ENCODE data around the gene SLC26A8.

The SLC26A8 gene, protein sequence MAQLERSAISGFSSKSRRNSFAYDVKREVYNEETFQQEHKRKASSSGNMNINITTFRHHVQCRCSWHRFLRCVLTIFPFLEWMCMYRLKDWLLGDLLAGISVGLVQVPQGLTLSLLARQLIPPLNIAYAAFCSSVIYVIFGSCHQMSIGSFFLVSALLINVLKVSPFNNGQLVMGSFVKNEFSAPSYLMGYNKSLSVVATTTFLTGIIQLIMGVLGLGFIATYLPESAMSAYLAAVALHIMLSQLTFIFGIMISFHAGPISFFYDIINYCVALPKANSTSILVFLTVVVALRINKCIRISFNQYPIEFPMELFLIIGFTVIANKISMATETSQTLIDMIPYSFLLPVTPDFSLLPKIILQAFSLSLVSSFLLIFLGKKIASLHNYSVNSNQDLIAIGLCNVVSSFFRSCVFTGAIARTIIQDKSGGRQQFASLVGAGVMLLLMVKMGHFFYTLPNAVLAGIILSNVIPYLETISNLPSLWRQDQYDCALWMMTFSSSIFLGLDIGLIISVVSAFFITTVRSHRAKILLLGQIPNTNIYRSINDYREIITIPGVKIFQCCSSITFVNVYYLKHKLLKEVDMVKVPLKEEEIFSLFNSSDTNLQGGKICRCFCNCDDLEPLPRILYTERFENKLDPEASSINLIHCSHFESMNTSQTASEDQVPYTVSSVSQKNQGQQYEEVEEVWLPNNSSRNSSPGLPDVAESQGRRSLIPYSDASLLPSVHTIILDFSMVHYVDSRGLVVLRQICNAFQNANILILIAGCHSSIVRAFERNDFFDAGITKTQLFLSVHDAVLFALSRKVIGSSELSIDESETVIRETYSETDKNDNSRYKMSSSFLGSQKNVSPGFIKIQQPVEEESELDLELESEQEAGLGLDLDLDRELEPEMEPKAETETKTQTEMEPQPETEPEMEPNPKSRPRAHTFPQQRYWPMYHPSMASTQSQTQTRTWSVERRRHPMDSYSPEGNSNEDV

DNA sequence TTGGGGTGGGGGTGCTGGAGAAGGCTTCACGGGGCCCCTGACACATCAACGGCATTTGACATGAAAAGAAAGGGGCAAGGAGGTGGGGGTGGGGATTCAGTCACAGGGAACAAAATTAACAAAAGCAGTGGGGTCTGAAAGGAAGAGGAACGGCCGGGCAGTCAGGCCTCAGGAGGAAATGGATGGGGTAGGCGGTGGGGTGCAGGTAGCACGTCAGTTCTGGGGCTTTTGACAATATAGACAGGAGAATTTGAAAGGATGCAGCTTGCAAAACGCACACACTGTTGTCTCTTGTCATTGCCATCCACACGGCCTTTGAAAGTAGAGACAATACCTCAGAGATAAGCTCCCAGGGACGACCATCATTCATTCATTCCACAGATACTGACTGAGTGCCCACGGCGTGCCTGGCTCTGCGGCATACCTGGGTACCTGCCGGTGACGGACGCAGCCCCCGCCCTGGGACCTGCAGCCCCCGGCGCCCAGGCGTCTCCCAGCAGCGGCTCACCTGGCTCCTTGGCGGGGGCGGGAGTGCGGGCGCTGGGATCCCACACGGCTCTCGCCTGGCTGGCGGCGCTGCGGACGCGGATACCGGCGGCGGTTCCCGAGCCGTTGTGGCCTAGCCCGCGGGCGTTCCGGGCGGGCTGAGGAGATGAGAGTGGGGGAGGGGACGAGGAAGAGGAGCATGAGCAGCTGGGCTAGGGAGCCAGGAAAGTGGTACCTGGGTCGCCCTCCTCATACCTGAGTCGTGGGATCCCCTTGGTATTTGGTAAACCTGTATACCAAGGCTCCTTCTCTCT is at the start of gene SLC26A8:
Gene SLC26A8, minus strand, starts transcription at position 646 of the 800 bp plus-strand sequence. CDS start 4,934 bp downstream, outside the sequence.
- DNase-seq (ENCODE audit: low read depth in 2 of 2): no peak

DNA sequence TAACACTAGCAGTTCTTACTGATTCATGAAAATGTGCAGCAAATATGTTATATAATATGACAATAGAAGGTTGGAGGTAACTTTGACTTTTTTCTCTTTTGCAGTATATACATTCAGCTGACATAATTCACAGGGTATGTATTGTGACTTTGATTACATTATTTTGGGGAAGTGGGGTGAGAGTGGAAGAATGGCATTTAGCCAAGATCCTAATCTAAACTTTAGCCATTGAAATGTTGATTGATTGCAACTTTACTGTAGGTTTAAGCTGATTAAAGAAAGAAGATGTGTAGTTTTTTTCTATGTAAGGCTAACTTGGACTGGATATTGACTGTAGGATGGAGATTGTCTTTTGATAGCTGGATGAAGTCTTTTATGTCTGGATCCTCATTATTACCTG is 49.1 kb upstream of the SLC26A8 start:
- DNase-seq (ENCODE audit: low read depth in 2 of 2): no peak

- no peak for DNase-seq (ENCODE audit: low read depth in 2 of 2)
Measured at GRCh38 chr6:36072681-36073080, 48.2 kb upstream of the SLC26A8 start.

GRCh38 chr6:36071714-36072113 is 47.3 kb upstream of the SLC26A8 start:
- no peak for DNase-seq (ENCODE audit: low read depth in 2 of 2)

DNA sequence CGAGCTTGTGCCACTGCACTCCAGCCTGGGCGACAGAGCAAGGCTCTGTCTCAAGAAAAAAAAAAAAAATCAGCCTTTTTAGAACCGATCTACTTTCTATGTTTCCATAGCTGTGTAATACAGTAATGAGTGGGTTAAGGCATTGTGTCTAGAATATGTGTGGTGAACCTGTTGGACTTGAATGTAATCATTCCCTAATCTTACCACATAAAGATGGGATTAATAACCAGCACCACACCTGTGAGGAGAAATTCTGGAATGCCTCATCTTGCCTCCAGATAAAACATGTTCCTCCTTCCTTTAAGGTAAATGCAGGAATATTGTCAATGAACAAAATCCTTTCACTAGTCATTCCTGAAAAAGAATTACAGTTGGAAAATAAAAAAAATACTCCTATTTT is 46.8 kb upstream of the SLC26A8 start:
- no peak for DNase-seq (ENCODE audit: low read depth in 2 of 2)

GRCh38 chr6:36070252-36070651 is 45.8 kb upstream of the SLC26A8 start:
- DNase-seq (ENCODE audit: low read depth in 2 of 2): no peak

- no peak for DNase-seq (ENCODE audit: low read depth in 2 of 2)
Measured at GRCh38 chr6:36069573-36069972, 45.1 kb upstream of the SLC26A8 start.

DNA sequence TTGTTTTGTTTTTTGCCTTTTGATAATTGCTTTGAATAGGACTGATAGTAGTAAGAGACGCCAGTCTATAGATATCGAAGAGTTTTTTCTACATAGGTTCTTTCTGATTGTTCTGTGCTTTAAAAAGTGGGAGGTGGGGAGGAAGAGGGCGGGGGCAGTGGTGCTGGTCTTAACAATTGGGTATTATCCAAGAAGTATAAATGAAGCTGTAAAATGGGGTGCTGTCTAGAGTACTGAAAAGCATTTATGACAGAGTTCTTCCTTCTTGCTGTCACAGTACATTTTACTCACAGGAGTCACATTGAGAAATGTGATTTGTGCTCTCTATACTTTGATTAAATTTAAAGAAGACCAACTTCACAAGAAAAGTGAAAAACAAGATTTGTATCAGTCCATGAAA is 44.1 kb upstream of the SLC26A8 start:
- no peak for DNase-seq (ENCODE audit: low read depth in 2 of 2)

GRCh38 chr6:36068012-36068392 is 43.6 kb upstream of the SLC26A8 start:
- DNase-seq (ENCODE audit: low read depth in 2 of 2): no peak

DNA sequence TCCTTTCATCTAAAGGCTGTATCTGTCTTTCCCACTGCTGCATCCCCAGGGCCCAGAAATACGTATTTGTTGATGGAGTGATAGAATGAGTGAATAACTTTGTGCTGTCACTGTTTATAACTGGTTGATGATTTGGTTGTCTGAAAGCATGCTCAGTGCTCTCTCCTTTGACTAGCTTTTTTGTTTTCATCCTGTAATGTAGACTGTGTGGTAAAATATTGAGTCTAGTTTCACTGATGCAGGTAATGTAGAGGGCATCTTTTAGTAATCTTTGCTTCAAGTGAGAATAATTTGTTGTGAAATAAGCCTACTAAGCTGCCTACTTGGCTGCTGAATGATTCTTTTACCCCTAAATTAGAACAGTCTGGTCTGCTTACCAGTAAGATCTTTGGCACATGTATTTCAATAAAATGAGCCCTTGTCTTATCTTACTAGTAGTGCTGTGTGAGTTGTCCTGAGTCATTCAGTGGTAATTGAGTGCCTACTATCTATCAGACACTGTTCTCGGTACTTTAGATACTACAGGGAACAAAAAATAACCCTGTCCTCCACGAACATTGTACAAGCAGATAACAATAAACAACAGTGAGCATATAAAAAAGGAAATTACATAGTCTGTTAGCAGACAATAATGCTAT is 43.1 kb upstream of the SLC26A8 start:
- no peak for DNase-seq (ENCODE audit: low read depth in 2 of 2)

- DNase-seq (ENCODE audit: low read depth in 2 of 2): no peak
Measured at GRCh38 chr6:36066817-36067216, 42.4 kb upstream of the SLC26A8 start.

- DNase-seq (ENCODE audit: low read depth in 2 of 2): no peak
Measured at GRCh38 chr6:36065916-36066315, 41.5 kb upstream of the SLC26A8 start.

DNA sequence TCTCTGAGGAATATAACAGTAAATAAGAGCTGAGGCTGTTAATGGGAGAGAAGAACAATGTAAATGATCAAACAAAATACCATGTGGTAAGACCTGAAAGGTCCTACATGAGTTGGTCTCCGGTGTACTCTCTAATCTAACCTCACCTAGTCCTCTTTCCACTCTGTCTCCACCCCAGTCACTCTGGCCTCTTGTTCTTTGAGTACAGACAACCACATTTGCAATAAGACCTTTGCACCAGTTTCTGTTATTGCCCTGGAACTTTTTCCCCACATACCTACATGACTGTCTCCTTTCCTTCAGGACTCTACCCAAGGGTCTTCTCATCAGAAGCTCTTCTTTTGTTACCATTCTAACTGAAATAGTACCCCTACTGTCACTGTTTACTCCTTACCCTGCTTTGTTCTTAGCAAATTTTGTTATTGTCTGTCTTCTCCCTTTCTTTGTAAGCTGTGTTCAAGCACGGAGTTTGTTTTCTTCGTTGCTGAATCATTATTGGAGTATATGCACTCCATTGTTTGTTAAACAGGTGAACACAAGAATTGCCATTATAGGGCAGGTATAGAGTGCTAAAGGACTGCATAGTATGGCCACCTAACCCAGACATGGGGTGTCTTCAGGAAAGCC is 40.4 kb upstream of the SLC26A8 start:
- no peak for DNase-seq (ENCODE audit: low read depth in 2 of 2)

DNA sequence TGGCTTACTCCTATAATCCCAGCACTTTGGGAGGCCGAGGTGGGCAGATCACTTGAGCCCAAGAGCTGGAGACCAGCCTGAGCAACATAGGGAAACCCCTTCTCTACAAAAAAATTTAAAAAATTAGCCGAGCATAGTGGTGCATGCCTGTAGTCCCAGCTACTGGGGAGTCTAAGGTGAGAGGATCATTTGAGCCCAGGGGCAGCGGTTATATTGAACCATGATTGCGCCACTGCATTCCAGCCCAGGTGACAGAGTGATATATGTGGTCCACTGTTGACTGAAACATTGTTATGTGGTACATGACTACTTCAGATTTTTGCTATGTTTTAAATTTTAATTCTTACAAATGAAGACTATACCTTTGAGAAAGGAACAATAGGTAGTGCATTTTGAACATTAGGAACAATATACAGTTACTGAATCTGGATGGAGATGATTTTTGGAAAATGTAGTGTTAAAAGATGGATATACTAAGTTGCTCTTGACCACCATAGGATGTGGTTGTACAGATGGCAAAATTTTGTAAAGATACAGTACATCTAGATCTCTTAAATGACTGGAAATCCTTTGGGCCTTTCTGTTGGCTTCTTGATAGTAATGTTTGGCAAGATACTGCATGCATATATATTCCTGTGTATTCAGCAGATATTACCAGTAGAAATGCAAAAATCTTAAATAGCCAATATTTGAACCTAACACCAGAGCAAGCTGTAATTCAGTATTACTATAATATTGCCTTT is 39.0 kb upstream of the SLC26A8 start:
- no peak for DNase-seq (ENCODE audit: low read depth in 2 of 2)

DNA sequence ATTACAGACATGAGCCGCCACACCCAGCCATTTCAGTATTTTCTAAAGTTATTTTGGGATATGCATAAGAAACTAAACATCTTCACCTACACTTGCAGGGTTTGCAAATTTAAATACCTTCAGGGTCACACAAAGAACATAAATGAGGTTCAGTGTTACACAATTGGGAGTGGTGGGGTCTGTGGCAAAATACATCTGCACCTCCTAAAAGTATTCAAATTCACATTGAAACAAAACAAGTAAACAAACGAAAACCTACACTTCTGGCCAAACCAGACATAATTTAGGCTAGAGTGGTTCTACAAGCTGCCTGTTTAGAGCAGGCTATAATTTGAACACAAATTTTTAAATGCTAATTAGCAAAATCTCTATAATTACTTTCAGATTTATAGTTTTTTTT is 37.8 kb upstream of the SLC26A8 start:
- no peak for DNase-seq (ENCODE audit: low read depth in 2 of 2)

DNA sequence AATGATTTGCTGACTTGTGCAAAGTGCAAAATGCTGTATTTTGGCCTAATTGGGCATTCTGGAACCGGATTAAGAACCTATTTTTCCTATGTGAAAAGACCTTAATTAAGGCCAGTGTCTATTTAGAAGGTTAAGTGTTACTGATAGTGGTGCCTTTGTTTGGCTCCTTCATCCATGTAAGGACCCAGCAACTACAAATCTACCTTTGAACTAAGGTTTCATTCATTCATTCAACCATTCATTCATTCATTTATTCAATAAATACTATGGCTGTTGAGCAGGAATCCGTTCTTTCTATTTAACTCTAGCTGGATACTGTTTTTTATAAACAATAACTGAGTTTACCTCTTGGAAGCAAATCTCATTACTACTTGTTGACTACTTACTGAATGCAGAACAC is 36.8 kb upstream of the SLC26A8 start:
- no peak for DNase-seq (ENCODE audit: low read depth in 2 of 2)

GRCh38 chr6:36056178-36056577 is 31.7 kb upstream of the SLC26A8 start:
- DNase-seq (ENCODE audit: low read depth in 2 of 2): no peak

DNA sequence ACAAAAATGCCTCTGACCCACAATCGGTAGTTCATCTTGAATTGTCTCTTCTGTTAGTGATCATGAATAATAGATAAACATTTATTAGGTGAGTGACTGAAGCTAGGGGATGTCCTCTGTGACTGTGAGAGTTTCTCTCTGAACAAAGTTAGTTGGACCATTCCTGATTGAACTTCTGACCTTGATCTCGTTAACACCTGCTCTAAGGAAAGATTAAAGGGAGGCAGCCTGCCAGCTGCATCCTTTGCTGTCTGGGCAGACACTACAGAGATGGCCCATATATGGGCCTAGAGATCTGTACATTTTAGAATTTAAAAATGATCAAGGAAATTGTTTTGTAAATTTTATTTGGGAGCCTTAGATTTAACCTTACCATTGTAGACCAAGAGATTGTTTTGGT is 30.5 kb upstream of the SLC26A8 start:
- no peak for DNase-seq (ENCODE audit: low read depth in 2 of 2)

DNA sequence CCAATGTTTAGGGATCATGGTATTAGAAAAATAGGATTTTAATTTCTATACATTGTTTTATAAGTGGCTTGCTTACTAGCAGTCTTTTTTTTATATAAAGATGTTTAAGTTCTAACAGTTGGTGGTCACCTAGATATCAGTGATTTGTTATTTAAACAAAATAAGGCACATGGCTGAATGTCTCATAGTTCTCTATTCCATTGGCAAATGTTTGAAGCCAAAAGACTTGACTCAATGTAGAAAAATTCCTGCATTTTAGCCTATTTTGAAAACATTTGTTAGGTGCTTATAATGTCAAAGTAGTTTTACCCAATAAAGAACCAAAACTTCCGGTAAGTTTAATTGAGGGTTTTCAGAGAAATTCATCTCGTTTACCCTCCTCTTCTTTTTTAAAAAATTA is 30.0 kb upstream of the SLC26A8 start:
- no peak for DNase-seq (ENCODE audit: low read depth in 2 of 2)

- no peak for DNase-seq (ENCODE audit: low read depth in 2 of 2)
Measured at GRCh38 chr6:36053878-36054277, 29.4 kb upstream of the SLC26A8 start.

All from activated CD4-positive, alpha-beta T cell treated with anti-CD3 and anti-CD28 coated beads for 24 hours (primary cell).